Glomerular visceral epithelial cell (primary cell): Measurements from ENCODE around the gene PPP1R12B.
"Not testable (repeated sequence)": the region's sequence is repeated elsewhere in the genome, so short reads cannot be mapped to it uniquely, and the experiment has no call there.

Source experiments
- DNase-seq: peaks from one replicate; pipeline ENCODE4 v3.0.0-alpha.2; 2016; ENCODE audit errors: extremely low spot score

Gene PPP1R12B

DNA sequence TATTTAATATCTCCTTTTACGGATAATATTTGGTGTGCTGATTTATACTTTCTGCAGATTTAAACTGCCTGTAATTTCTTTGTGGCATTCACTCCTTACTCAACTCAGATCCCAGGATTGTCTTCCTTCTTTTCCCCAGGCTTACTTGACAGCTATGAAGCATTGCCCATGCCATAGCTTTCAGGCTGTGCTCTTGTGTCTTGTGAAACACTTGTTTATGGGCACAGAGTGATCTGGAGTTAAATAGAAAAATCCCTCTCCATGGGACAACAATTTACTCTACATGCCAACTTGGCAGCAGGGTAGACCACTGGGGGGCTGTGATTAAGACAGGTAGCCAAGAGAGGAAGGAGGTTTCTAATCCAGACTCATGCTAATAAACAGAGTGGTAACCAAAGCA, 57.4 kb downstream of the PPP1R12B start:
- DNase-seq, result no peak

DNA sequence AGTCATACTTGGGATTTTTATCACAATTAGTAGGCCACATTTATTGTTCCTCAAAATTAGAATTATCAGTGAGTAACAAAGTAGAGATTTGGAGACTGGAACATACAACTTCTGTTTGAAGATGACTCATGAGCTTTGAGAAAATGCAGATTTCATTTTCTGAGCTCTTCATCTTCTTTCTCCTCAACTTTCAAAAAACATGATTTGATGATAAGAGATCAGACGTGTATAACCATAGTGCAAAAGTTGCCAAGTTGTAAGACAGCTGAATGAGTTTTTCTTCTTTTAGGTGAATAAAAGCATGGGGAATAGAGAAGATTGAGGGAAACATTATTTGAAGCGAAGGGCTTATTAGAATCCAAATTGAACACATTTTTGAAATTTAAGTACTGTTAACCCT, 58.4 kb downstream of the PPP1R12B start:
- not testable (repeated sequence) for DNase-seq

DNA sequence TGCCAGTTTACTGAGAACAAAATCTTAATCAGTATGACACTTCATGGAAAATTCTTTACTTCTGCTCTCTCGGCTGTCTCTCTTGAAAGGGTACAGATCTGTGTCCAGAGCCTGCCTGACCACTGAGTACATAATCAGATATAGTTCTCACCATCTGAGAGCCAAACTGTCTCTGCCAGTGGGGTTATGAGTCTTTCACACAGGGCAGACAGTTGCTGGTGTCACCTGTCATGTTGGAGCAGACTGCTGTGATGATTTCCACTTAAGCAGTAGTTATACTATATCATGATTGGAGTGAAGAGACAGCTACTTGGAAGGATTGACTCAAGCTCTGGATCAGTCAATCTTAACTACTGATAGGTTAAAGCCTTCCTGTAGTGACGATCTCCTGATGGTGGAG, 58.9 kb downstream of the PPP1R12B start:
- DNase-seq, result not testable (repeated sequence)

DNA sequence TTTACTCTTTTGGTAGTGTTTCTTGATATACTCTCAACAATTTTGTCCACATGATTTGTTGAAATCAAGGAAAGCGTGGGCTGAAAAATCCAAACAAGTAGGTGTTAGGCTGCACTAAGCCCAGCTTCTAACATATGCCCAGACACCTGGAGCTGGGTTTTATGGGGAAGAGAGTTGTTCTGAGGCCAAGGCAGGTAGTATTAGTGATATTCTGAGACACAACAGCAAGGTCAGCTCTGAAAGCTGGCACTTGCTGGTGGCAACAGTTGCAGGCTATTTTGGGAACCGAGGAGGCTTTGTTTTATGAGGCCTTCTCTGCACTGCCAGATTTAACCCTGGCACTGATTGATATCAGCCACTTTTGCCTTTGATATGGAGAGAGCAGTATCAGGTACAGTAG, 61.8 kb downstream of the PPP1R12B start:
- DNase-seq, result not testable (repeated sequence)

DNA sequence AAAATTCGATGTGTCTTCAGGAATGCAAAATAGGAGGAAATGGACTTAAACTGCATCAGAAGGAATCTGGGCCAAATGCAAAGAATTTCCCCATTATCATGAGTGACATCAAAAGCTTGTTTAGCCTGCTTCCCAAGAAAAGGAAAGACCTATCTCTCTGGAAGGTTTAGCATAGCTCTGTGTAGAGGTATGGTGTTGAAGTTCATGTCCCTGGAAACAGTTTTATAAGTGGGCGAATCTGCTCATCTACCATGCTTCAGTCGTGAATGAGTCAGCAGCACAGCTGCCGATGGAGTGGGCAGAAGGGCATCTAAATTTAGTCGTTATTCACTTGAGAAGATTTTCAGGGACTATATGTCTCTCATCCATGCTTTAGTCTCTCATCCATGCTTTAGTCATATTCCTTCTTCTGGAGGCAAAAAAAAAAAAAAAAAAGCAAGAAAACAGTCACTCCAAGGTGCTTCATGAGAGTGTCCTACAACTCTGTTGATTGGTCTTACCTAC, 62.4 kb downstream of the PPP1R12B start:
- peak; percentile 3 for DNase-seq

DNA sequence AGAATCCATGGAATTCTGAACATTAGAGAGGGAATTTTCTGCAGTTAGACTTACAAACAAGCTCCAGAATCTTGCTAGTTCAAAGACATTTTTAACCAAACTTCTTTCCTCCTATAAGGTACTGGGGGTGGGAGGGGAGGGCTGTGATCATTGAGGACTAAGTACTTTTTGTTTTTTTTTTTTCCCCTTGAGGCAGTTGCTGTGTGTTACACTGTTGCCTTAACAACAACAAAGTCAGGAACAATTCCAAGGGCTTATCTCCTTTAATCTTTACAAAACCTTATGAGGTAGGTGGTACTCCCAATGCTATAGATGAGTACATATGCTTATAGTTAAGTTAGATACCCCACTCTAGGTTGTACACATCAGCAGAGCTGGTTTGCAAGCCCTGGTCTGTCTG, 62.9 kb downstream of the PPP1R12B start:
- DNase-seq, result no peak

DNA sequence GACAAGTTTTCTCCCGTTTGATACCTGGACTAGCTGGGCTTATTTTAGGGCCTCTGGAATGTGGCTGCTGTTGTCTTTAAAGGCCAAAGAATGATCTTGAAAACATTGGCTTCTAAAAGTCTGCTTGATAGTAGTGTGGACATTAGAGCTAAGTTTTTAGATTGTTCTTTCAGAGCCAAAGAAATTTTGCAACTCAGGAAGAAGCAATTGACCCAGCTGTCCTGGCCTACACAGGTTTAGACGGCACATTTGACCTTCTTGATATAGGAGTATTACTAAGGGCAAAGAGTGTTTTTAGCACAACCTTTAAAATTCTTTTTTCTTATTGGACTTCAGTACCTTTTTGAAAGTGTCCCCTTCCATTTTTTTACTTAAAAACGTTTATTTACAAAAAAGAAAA, 63.9 kb downstream of the PPP1R12B start:
- DNase-seq, result not testable (repeated sequence)

DNA sequence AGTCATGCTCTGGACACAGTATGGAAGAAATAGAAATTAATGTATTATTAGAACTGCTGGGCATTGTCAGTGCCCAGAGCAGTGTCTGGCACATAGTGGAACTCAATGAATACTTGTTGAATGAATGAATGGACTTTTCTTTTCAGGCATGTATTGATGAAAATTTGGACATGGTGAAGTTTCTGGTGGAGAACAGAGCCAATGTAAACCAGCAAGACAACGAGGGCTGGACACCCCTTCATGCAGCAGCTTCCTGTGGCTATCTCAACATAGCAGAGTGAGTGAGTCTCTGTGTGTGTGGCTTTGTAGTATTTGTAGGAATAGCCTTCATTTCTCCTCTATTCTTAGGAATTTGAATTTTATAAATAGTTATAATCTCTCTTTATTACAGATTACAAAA, 68.1 kb downstream of the PPP1R12B start:
- DNase-seq, result peak; percentile 3

DNA sequence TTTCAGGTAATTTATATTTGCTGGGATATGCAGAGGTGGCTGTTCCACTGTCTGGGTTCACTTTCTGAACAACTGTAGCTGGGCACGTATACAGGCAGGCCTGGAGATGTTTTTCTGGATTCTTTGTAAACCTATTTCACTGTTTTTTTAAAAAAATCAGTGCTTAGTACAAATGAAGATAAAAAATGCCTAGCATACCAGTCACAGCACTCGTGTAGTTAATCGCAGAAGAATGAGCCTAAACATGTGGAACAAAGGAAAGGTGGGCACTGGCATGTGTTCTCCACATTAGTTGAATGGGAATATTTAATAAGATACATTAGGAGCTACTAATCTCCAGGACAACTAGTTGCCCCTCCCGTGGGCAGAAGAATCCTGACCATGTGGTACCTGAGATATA, 68.6 kb downstream of the PPP1R12B start:
- DNase-seq, result not testable (repeated sequence)

DNA sequence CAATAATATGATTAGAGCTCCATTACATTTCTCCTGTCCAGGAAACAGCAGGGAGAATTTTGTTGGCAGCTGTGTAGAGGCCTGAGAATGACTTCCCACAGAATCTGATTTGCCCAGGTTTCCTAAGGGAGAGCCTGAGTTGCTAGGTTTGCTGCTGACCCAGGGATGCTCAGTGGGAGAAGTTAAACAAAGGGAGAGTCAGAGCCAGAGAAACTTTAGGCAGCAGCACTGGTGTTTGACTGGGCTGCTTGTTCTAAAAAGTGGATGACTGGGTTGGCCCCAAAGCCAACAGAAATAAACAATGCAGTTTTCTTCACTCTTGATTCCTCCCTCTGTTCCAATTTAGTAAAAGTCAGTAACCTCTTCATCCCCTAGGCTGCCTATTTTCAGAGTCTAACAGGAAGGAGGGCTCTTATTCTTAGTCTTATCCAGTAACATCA, 69.3 kb downstream of the PPP1R12B start:
- DNase-seq, result not testable (repeated sequence)

DNA sequence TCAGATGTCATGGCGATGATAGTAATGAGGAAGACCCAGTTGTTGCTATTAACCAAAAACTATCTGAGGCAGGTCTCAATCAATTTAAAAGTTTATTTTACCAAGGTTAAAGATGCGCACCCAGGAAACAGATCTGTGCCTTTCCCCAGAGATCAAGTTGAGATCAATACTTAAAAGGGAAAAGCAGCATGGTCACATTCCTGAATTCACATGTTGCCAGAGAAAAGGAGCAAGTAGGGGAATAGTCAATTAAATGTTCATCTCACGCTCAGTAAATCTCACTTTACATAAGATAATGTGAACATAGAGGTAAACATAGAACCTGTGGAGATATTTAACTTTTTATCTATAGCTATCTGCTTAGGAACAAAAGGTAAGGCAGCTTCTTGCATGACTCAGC, 71.2 kb downstream of the PPP1R12B start:
- not testable (repeated sequence) for DNase-seq

DNA sequence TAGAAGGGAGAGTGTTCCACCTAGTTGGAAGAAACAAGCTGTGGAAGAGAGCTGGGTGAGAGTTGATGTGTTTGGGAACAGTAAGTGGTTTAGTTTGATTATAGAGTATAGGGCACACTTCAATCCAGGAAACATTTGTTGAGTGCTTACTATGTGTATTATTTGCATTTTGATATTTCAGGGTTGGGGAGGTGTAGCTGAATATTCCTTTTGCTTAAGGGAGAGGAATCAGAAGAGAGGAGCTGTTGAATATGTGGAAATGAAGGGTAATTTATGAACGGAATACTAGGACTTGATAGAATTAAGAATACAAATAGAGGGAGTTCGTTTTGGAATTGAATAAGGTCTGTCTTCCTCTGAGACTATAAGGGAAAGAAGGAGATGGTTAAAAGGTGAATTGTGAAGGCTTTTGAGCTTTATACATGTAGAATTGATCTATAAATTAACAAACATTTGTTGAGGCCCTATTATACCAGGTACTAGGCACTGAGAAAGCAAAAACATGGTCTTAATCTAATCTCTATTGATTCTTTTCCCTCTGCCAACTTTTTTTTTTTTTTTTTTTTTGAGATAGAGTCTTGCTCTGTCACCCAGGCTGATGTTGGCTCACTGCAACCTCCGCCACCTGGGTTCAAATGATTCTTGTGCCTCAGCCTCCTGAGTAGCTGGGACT, 72.1 kb downstream of the PPP1R12B start:
- not testable (repeated sequence) for DNase-seq

DNA sequence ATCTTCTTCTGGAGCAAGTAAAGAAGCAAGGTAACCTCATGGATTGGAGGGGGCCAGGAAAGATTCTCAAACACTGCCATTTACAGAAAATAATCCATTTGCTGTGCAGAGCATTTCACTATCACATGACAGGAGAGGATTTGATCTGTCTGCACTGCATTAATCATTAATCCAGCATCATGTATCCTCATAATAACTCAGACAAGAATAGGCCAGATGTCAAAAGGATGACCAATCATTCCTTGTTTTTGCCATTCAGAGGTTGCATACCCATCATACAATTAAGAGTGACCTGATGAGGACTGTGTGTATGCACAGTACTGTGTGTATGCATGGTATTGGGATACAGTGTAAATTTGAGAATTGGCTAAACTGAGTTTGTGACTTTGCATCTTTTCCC, 74.2 kb downstream of the PPP1R12B start:
- not testable (repeated sequence) for DNase-seq

DNA sequence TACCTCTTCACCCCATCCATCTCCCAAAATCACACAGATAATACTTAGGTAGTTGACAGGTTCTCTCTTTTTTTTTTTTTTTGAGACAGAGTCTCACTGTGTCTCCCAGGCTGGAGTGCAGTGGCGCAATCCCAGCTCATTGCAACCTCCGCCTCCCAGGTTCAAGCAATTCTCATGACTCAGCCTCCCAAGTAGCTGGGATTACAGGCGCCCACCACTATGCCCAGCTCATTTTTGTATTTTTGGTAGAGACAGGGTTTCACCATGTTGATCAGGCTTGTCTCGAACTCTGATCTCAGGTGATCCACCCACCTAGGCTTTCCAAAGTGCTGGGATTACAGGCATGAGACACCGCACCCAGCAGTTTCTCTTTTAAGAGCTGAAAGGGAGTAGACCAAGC, 75.8 kb downstream of the PPP1R12B start:
- not testable (repeated sequence) for DNase-seq

DNA sequence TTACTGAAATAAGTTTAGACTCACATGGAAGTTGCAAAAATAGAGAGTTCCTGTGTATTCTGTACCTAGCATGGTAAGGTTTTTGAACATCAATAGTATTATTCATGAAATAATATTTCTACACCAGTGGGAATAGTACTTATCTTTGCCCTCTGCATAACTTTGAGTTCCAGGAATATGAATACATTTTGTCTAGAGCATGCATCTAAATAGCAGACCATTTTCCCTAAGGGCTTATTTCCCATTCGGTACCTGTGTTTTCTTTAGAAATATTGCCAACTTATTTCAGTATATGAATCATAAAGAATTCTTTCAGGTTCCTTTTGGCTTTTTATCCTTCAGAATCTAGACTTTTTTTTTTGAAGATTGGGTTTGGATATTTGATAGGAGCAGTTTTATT, 81.6 kb downstream of the PPP1R12B start:
- DNase-seq, result not testable (repeated sequence)

DNA sequence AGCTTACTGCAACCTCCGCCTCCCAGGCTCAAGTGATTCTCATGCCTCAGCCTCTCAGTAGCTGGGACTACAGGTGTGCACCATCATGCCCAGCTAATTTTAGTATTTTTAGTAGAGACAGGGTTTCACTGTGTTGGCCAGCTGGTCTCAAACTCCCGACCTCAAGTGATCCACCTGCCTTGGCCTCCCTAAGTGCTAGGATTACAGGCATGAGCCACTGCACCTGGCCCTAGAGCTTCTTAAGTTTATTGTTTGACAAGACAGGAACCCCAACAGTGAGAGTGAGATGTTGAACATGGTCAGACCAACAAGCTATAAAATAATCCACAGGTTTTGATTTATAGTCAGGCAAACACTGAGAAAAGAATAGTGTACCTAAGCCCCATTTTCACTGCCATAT, 83.8 kb downstream of the PPP1R12B start:
- not testable (repeated sequence) for DNase-seq

DNA sequence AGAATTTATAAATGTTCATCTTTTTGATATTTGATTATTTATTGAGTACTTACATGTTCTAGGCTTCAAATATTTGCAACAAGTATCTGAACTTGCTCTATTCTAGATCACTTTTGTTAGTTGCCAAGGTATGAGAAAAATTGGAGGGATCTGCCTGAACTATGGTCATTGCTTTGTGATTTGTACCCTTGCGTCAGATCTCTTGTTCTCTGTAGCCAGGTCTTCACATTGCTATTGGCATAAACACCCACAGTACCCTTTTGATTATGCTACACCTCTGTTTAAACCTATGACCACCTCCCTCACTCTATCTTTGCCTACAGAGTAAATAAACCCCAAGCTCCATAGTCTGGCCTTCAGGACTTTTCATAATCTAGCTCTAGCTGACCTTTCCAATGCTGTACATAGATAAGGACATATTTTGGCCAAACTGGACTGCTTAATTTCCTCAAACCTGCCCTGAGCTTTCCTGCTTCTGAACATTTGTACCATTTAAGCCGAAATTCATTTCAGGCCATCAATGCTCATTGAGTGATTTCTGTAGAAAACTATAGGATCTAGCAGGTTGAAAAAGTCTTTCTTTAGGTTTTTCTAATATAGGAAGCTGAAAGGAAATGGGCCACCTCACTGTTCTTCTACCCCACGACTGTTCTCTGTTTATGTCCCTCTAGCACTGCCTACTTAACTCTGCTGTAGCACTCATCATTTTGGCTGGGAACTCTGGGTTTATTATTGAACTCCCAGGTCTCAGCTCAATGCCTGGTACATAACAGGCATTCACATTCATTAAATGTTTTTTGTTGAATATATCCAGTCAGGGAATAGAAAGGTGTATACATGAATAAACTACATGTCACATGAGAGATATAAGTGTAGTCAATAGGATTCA, 84.9 kb downstream of the PPP1R12B start:
- DNase-seq, result no peak

DNA sequence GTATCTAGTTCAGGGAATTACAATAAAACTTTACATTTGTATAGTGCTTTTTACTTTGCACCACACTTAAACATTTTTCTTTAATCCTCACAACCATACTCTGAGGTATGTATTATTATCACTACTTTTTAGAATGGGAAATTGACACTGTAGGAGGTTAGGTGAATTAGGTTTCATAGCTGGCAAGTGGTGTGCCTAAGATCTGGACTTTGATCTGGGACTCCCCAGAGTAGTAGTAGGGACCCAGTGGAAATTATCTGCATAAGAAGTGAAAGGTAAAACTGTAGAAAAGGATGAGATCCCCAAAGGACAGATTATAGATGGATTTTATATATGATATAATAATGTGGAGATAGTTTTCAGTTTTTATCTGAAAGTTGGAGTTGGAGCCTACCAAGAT, 85.6 kb downstream of the PPP1R12B start:
- DNase-seq, result no peak

DNA sequence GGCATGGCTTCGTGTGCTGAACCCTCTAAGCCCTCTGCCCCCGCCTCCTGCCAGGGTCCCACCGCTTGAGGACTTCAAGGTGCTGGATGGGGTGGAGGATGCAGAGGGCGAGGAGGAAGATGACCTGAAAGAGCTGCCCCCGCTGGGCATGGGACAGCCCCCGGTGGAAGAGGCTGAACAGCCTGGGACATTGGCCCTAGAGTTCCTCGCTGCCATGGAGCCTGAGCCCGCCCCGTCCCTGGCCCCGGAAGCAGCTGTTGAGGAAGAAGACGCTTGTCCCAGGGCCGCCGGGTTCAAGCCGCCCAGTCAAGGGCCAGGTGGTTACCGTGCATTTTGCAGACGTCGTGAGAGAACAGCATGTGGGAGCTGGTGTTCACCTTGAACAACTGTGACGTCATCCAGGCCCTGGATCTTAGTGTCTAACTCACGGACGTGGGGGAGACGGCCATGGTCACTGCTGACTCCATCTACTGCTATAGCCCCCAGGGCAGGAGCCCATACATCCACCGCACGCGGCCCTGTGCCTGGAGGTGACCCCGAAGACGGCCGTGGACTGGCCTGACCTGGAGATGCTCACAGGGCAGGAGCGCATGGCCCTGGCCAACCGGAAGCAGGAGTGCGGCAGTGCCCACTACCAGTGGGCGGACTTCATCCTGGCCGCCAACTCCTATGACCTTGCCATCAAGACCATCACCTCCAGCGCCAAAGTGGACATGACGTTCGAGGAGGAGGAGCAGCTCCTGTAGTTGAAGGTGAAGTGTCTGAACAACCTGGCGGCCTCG, 90.1 kb downstream of the PPP1R12B start:
- DNase-seq, result no peak

DNA sequence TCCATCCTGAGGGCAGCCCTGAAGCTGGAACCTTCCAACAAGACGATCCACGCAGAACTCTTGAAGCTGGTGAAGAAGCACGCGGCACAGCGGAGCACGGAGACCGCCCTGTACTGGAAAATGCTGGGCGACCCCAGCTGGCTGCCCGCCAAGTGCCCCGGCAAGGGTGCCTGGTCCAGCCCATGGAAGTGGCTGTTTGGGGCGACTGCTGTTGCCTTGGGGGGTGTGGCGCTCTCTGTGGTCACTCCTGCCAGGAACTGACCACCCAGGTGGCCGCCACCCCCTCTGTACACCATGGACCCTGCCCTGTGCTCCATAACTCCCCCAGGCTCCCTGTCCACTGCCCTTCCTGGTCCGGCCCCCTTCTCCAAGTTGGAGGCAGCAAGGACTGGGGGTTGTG, 90.8 kb downstream of the PPP1R12B start:
- DNase-seq, result no peak

DNA sequence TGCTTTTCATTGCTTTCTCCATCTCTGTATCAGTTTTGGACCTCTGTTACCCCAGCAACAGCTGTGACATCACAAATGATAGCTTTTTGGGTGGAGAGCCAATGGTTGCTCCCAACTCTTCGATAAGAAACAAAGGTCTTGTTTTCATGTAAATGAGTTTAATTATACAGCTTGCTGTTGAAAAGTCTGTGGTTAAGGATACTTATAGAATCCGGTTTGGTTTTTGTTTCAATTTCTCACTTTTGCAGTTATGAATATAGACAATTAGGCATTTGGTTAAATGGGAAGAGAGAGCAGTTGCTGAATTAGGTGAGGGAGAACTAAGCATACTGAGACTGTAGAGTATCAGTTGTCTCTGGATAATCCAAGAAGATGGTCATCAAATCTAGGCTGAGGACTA, 99.6 kb downstream of the PPP1R12B start:
- DNase-seq, result not testable (repeated sequence)

DNA sequence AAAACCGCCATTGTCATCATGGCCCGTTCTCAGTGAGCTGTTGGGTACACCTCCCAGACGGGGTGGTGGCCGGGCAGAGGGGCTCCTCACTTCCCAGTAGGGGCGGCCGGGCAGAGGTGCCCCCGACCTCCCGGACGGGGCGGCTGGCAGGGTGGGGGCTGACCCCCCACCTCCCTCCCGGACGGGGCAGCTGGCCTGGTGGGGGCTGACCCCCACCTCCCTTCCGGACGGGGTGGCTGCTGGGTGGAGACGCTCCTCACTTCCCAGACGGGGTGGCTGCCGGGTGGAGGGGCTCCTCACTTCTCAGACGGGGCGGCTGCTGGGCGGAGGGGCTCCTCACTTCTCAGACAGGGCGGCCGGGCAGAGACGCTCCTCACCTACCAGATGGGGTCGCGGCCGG, 103.1 kb downstream of the PPP1R12B start:
- DNase-seq, result not testable (repeated sequence)
